Choroid plexus epithelial cell (primary cell): ENCODE results near the gene ARIH1.

Experiments
- DNase-seq: peaks from one replicate; pipeline ENCODE4 v3.0.0-alpha.2; 2010; ENCODE audit warnings: low read depth
- H3K4me3 ChIP-seq: 2 replicates; pipeline ENCODE4 v1.5.1; 2011; ENCODE audit warnings: low read depth, mild to moderate bottlenecking, control low read depth, low read length, moderate library complexity
- CTCF ChIP-seq: conservative IDR thresholded peaks from 2 replicates; pipeline ENCODE4 v1.5.1; 2011; ENCODE audit warnings: low read depth, mild to moderate bottlenecking, control low read depth, inconsistent platforms, low read length, moderate library complexity

The ARIH1 gene

GRCh38 chr15:72538931-72539330 lies 64.8 kb downstream of the ARIH1 start:
- no peak for DNase-seq
- H3K4me3 ChIP-seq, result no peak overlapping the region
- TF ChIP-seq CTCF, result no peak

GRCh38 chr15:72540606-72541237 lies 66.6 kb downstream of the ARIH1 start:
- no peak for DNase-seq
- H3K4me3 ChIP-seq, result no peak overlapping the region
- no peak for TF ChIP-seq CTCF

GRCh38 chr15:72541674-72542073 lies 67.5 kb downstream of the ARIH1 start:
- TF ChIP-seq CTCF, result no peak
- no peak for DNase-seq
- no peak overlapping the region for H3K4me3 ChIP-seq

GRCh38 chr15:72545156-72545555 lies 71.0 kb downstream of the ARIH1 start:
- no peak overlapping the region for H3K4me3 ChIP-seq
- no peak for TF ChIP-seq CTCF
- DNase-seq, result no peak

- no peak for TF ChIP-seq CTCF
- no peak overlapping the region for H3K4me3 ChIP-seq
- peak; percentile 86 for DNase-seq
These were observed 80.6 kb downstream of the ARIH1 start for GRCh38 chr15:72554471-72555425.

GRCh38 chr15:72559781-72560180 lies 85.7 kb downstream of the ARIH1 start:
- no peak overlapping the region for H3K4me3 ChIP-seq
- TF ChIP-seq CTCF, result no peak
- DNase-seq, result no peak
